Stimulated activated CD8-positive, alpha-beta memory T cell treated with anti-CD3 and anti-CD28 coated beads, Interleukin-12 subunit alpha, Interleukin-12 subunit beta, amount 100 ng/mL, for 24 hours (primary cell): Measurements from ENCODE around the gene HOXC11.

Experiments
- DNase-seq: peaks from one replicate; pipeline ENCODE4 v3.0.0-alpha.2; 2020; ENCODE audit errors: extremely low read depth

HOXC11 gene

DNA sequence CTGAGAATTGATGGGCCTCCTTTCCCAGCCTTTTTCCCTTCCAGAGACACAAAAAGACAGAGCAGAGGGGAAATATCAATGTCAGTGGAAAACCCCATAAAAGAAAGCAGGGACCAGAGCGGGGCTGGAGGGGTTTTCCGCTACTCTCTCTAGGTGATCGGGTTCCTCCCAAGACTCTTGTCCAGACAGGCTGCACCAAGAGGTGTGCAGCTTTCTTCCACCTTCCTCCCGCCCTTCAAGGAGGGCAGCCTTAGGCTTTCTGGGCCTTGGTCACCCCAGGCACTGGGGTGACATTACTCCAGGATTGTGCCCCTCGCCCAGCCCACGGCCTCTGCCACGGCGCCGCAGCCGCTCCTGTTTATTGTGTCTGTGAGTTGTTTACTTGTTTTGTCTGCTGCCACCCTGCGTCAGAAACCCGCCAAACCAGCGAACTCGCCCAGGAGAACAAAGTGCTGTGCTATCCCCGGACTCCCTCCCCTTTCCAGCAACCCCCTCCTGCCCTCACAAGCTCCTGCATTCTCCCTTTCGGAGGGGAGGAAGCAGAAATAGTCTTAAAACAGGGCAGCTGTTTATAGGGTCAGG lies 48.6 kb downstream of the HOXC11 start:
- no peak for DNase-seq

DNA sequence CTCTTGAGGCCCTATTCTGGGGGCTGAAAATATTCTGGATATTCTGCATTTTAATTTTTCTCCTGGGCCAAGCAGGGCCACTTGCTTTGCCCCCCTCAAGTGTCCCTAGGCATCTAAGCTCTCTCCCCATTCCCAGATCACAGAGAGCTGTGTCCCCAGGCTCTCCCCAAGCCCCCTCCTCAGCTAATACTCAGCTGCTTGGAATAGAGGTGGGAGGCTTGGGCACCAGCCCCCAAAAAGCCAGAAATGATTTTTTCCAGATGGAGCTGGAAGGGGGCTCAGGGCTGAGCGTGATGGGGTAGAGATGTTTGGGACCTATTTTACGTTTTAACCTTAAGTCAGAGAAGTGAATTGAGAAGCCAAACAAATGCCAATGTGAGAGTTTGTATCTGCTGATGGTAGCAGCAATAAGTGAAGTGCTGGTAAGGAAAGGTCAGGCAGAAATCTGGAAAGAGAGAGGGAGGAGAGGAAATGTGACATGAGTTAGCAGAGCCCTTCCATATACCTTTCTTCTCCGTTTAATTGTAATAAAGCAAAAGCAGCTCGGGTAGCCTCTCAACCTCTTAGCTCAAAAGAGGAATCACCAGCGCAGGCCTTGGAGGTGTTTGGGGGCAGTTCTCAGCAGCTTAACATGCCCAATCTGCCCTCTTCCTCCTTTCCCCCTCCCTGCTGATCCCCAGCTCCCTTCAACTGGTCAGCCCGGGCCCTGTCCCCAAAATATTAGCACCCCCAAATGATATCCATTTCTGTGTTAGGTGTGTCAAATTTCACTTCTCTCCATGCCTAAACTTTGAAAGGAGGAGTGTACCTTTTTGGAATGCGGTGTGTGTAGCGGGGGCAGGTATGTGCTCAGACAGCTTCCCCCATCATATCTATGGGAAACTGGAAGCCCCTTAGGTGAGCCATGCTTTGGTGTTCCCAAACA lies 50.3 kb downstream of the HOXC11 start:
- no peak for DNase-seq

DNA sequence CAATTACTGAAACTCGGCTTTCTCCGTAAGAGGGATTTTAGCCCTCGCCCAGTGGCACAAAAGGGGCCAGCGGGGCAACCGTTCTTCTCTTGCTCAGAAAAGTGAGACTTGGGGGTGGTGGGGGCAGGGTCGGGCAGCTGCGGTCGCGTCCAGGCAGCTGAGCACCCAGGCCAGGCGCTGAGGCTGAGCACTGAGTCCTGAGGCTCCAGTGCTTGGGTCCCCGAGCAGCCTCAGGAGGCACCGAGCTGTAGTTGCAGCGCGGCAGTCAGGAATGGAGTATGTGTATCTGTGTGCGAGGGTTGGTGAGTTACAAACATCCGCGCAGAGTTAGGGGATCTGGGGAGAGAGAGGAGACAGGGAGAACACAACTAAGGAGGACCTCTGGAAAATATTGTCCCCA lies 51.2 kb downstream of the HOXC11 start:
- no peak for DNase-seq

DNA sequence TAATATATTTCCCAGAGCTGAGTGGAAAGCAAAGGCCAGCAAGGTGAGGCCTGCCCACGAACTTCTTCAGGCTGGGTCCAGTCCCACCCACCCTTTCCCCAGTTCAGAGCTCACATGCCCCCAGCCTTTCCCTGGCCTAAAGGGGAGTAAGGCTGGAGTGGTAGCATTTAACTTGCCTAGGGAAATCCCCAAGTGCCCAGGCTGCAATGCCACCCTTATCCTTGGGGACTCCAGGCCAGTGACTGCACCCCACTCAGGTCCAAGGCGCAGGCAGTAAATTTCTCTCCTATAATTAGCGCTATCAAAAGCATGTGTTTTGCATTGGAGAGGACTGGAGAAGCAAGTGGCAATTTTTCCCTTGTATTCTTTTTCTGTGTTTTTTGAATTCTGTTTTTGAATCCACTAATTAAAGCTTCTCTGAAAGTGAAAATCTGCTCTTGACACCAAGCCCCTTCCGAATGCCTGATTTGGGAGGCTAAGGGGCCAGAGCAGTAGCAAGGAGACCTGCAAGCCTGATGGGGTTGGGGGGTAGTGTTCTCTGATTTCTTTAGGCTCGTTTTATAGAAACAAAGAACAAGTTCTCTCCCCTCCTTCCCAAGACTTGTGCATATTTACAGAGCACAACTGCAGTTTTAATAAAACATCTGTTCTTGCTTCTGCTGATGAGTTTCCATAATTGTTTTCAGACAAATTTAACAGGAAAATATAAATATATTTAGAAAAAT lies 51.8 kb downstream of the HOXC11 start:
- DNase-seq = no peak

DNA sequence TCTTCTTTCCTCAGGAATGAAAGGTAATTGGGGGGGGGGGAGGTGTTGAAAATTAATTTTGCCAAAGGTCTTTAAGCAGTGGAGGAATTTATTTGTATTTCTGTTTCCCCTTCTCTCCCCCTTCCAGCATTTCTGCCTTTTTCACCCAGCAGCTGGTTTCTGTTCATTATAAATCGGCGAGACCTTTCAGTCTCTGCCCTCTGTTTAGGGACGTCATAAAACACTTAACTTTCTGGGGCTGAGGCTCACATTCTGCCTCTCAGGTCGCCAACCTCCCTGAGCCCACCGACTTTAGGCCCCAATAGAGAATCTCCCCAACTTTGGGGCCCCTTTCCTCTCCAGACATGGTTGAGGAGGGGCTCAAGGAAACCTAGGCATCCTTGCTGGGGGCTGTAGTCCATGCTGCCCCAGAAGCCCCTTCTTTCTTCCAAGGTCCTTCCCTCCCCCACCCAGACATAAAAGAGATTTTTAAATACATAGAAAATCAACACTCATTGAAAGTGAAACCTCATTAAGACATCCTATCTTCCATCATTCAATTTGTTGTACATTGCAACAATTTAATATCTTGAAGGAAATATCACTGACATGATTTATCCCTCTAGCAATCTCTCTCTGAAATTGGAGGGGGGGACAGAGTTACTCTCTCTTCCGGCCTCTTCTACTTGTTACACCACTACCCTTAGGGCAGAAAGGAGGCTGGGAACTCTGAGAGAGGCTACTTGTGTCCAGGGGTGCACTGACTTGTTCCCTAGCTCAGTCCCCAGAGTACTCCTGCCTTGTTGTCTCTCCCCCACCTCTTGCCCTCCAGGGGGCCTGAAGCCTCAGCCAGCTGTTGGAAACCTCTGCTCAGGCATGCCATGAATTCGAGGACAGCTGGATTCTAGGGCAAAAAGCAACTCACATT lies 52.8 kb downstream of the HOXC11 start:
- DNase-seq = no peak

DNA sequence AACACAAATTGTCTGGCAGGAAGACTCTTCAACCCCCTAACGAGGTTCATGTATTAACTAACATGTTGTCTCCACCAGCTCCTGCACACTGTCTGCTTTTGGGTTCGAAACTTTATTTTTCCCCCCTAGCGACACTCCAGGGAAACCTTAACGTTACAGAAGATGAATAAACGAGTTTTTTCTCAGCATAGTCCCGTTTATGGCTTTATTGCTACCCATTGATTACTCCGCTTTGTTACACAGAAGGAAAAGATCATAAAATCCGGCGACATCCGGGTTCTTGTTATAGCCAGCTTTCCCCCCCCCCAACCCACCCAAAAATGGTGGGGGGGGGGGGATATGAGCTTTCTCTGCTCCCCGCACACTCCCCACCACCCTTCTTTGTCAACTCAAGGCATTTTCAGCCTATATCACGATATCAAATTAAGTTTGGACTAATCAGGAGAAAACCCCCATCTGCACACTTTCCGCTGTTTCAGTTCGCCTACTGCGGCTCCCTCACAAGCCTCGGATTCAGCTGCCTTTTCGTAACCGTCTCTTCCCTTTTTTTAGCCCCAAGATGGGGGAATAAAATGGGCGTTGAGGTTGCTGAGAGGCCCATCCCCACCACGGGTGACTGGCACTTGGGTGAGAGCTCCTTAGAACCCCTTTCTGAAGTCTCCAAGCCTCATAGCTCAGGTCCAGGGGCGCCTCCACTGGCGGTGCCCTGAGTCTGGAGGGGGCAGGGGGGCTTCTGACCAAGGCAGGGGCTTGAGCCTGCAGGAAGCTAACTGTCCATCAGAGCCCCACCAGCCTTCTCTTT lies 53.9 kb downstream of the HOXC11 start:
- no peak for DNase-seq
